ENCODE data around the gene ABCC6.
A peak's percentile ranks its signal among the peaks of the same experiment; 100 is the strongest.

The ABCC6 gene

DNA sequence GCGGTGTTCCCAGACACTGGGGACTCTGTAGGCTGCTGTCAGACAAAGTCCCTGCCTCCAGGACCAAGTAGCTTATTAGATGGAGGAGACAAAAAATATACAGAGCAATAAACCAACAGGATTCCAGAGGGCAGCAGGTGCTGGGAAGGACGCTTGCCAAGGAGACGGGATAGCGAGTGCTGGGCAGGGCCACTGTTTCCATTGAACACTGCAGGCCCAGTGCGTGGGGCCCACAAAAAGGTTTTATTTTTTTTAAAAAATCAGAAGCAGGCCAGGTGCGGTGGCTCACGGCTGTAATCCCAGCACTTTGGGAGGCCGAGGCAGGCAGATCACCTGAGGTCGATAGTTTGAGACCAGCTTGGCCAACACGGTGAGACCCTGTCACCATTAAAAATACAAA lies 84.2 kb downstream of the ABCC6 start:
- no peak for DNase-seq

DNA sequence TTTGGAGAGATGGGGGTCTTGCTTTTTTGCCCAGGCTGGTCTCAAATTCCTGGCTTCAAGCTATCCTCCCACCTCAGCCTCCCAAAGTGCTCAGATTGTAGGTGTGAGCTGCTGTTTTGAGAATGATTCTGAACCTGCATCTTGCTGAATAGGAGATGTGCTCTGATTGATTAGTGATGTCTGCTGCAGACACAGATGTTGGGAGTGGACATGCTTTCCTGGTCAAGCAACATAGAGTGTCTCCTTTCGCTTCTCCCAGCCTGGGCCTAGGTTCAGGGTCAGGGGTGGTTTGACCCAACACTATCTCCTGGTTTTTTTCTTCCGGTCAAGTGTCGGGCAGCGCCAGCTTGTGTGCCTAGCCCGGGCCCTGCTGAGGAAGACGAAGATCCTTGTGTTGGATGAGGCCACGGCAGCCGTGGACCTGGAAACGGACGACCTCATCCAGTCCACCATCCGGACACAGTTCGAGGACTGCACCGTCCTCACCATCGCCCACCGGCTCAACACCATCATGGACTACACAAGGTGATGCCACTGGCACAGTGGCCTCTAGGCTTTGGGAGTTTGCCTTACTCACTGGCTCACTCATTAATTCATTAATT lies 85.2 kb downstream of the ABCC6 start:
- no peak for DNase-seq

DNA sequence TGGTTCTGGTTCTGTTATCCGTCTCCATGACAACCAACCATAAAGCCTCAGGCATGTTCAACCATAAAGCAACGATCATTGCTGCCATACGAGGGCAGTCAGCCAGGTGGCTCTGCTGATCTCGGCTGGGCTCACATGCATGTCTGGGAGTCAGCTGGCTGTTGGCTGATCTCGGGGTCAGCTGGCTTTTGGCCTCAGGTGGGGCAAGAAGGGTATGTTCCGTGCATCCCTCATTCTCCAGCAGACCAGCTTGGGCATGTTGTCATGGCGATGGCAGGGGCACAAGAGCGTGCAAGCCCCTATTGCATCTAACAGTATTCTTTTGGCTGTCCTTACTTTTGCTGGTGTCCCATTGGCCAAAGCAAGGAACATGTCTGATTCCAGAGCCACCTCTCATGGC lies 86.2 kb downstream of the ABCC6 start:
- no peak for DNase-seq

DNA sequence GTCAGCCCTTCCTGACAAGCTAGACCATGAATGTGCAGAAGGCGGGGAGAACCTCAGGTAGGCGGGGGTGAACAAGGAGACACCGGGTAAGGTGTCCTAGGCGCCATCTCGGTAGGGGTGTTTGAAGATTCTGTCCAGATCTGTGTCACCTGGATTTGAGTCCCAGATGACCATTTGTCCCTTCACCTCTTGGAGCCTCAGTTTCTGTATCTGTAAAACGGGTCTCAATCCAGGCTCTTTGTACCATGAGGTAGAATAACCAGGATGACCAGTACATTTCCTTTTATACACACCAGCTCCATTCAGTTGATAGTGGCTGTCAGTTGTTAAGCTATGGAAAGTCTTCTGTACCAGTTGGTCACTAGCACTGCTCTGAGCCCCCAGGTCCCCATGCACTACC lies 86.7 kb downstream of the ABCC6 start:
- no peak for DNase-seq

DNA sequence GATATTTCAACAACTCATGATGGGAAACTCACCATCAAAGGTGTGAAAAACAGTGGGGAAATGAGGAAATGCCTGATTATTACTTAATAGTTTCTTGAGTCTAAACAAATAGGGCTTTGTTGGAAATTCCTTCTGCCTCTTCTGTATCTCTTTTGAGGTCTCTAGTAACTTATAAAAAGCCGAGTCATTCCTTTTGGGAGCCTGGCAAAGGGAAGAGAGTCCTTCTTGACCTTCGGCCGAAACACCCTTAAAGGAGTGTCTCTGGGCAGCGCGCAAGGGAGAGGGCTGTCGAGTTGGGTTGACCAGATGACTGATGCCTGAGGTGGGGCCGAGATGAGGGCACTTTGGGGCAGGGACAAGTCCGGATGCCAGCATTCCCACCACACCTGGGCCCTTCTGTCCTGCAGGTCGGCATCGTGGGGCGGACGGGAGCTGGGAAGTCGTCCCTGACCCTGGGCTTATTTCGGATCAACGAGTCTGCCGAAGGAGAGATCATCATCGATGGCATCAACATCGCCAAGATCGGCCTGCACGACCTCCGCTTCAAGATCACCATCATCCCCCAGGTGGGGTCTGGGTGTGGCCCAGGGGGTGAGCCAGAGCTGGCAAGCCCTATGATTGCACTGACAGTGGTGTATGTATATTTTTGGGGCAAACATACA lies 89.2 kb downstream of the ABCC6 start:
- DNase-seq, result no peak

DNA sequence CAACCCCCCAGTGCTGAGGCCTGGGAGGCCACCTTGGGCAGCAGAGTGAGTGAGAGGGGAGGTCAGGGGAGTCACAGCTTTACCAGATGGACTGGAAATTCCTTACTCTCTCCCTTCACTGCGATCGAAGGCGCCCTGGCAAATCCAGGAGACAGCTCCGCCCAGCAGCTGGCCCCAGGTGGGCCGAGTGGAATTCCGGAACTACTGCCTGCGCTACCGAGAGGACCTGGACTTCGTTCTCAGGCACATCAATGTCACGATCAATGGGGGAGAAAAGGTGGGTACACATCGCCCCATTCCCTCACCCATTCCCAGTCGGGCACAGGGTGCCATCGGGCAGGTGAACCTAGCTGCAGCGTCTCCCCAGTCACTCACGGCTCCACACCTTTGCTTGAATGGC lies 91.6 kb downstream of the ABCC6 start:
- DNase-seq, result no peak

DNA sequence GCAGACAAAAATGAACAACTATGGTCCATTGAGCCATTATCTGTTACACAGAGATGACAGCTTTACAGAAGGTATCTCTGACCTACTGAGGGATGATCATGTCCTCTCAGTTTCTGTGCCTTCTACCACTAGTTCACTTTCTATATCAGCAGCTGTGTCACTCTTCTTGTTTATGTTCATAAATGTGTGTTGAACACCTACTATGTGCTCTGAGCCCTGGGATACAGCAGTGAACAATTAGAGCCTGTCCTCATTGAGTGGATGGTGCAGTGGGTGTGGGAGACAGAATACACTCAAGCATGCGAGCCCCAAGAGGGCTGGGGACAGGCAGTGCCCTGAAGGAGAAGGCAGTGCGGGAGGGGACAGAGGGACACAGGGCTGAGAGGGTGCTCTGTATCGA lies 92.1 kb downstream of the ABCC6 start:
- DNase-seq, result no peak

DNA sequence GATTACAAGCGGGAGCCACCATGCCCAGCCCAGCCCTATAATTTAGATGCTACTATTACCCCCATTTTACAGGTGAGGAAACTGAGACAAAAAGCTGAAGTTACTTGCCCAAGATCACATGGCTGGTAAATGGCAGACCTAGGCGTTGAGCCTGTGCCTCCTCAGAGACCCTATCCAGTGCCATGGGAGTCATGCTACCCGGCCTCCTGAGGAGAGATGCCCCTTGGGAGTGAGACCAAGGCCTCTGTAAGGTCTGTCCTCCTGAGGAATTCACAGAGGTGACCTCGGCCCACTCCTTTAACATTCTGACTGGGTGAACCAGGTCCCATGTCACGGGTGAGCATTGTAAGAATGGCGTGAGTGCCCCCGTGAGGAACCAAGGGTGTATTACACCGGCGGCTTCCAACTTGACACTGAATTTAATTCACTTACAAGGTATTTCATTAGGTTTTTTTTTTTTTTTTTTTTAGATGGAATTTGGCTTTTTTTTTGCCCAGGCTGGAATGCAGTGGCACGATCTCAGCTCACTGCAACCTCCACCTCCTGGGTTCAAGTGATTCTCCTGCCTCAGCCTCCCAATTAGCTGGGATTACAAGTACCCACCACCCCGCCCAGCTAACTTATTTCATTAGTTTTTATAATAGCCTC lies 95.7 kb downstream of the ABCC6 start:
- DNase-seq, result peak; percentile 13

DNA sequence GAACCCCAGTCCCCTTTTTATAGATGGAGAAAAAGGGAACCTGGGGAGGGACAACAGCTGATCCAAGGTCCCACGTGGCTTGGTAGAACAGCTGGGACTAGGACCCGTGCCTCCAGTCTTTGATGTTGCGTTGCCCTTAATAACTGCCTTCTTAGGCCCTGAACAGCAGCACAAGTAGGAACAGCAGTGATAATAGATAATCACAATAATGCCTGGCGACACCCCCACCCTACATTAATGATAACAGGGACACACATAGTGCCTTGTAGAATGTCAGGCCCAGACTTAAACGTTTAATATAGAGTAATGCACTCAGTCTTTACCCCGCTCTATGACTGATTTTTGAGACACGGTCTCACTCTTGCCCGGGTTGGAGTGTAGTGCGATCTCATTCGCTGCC lies 96.4 kb downstream of the ABCC6 start:
- DNase-seq, result no peak

DNA sequence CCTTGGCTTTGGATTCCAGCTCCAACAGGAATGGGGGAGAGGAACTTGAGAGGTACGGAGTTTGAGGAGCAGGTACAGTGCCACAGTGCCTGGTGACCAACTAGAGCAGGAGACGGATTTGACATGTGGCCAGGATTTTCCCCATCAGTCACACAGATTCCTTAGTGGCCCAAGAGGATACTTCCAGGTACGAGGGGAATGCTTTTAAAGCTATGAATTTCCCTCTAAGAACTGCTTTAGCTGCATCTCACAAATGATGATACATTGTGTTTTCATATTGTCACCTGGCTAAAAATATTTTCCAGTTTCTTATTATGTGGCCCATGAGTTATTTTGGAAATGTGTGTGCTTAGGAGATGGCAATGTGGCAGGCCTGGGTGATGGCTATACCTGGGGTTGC lies 98.3 kb downstream of the ABCC6 start:
- no peak for DNase-seq

DNA sequence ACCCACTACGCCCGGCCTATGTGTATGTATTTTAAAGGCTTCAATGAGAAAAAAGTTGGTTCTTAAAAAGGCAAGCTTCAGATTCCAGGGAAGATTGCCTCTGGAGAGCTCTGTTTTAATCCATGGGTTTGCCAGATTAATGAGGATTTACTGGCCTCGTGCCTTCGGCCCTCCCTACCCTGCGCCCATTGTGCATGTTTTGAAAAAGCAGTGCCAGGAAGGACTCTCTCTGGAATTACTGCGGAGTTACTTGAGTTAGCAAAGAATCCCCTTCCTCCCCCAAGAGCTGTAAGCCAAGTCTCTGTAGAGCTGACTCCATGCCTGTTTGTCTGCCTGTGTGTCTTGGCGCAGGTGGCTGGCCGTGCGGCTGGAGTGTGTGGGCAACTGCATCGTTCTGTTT lies 98.9 kb downstream of the ABCC6 start:
- DNase-seq, result no peak

DNA sequence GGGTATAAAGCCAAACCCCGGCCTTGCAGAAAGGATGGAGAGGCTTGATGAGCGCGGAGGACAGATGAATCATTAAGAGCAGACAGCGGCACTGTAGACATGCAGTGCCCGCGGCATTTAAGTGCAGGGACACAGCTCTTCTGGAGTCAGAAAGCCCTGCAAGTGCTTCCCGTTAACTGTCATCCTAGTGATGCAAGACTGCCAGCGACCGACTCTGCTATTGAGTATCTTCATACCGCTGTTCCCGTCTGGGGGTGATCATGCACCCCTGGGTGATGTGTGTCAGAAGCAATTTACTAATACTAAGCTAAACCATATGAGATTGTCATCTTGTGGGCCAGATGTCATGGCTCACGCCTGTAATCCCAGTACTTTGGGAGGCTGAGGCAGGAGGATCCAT lies 101.0 kb downstream of the ABCC6 start:
- DNase-seq, result no peak

DNA sequence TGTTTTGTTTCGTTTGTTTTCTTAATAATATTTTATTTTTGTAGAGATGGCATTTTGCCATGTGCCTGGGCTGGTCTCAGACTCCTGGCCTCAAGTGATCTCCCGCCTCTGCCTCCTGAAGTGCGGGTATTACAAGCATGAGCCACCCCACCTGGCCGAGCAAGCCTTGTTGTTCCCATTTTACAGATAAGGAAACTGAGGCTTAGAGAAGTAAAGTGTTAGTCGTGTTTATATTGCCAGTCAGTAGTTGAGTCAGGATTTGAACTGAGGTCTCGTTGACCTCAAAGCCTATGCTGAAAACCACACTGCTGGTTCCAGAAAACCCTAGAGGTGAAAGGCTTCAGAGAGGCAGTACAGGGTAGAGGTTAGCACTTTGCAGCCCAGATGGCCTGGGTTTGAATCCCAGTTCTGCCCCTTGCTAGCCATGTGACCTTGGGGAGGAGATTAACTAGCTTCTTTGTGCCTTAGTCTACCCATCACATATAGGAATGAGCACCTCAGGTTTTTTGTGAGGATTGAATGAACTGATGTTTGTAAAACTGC lies 102.0 kb downstream of the ABCC6 start:
- no peak for DNase-seq

DNA sequence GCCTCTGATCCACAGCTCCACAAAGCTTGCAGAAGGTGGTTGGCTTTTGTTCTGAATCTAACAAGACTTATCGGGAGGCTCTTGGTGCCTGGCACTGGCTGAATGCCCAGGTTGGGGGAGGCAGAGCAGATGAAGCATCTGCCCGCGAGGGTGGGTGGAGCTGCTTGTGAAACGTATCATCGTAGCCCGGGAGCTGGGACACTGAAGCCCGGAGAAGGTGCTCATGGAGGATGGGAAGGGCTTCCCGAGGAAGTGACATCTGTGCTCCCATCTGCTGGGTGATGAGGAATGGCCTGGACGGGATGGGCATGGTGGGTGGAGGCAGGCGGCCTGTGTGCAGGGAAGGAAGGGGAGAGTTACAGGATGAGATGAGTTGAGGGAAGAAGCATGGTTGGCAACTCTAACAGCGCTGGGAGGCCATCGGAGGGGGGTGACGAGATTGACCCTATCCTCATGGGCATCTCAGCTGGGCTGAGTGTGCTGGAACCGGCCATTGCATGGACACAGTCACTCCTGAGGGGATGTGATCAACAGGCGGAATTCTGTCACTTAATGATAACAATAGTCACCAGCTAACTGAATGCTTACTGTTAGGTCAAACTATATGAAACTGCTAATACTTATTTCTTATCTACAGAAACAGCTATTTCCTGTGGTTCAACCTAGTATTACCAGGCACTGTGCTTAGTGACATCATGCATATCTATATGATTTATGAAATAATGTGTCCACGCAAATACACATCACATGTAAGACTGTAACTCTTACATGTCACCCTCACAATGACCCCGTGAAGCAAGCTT lies 102.7 kb downstream of the ABCC6 start:
- no peak for DNase-seq

DNA sequence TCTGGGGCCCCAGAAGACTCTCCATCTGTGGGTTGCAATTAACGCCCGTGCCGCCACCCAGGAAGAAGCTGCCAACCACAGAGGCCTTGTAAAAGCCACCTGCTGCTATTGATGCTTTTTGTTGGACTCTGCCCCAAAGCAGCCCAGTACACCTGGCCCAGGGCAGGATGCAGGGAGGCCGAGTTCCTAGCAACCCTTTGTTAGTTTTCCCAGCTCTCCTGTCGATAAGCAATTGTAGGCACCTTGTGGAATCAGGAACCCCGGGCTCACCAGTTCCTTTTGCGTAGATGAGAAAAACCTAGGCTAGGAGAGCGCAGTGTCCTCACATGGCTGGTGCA lies 103.3 kb downstream of the ABCC6 start:
- no peak for DNase-seq

DNA sequence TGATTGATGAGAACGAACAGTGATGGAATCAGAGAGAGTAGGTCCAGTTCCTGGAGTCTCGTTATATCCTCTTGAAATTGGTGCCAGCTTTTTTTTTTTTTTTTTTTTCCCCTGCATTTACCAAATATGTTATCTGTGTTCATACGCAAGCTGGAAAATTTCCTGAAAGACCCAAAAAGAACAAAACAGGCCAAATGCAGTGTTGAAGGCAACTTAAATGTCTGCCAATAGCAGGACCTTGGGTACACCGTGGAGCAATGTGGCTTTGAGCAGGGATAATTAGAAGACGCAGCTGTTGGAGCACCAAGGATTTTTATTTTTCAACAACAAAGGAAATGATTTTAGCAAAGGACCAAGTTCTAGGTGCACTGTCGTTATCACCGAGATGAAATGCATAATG lies 105.0 kb downstream of the ABCC6 start:
- DNase-seq, result no peak

DNA sequence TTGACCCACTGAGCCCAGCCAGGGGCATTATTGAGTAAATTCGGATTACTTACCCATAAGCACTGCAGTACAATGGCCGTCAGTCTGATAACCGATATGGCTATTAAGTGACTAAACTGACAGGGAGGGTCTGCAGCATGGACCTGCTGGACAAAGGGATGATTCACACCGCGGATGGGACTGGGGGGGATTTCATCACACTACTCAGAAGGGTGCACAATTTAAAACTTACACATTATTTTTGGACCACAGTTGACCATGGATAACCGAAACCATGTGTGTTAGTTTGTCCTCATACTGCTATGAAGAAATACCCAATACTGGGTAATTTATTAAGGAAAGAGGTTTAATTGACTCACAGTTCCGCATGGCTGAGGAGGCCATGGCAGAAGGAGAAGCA lies 106.5 kb downstream of the ABCC6 start:
- DNase-seq, result no peak

DNA sequence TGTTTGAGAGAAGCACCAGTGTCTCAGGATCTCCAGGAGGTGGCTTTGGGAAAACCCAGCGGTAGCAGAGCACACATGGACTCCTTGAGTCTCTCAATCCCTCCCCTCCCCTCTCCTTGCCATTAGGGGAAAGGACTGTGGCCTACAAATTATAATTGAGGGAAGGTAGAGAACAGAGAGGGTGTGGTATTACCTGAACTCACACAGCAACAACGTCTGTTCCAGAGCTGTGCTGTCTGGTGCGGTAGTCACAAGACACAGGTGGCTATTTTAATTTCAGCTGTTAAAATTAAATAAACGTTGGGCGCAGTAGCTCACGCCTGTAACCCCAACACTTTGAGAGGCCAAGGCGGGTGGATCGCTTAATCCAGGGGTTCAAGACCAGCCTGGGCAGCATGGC lies 110.2 kb downstream of the ABCC6 start:
- DNase-seq, result no peak

DNA sequence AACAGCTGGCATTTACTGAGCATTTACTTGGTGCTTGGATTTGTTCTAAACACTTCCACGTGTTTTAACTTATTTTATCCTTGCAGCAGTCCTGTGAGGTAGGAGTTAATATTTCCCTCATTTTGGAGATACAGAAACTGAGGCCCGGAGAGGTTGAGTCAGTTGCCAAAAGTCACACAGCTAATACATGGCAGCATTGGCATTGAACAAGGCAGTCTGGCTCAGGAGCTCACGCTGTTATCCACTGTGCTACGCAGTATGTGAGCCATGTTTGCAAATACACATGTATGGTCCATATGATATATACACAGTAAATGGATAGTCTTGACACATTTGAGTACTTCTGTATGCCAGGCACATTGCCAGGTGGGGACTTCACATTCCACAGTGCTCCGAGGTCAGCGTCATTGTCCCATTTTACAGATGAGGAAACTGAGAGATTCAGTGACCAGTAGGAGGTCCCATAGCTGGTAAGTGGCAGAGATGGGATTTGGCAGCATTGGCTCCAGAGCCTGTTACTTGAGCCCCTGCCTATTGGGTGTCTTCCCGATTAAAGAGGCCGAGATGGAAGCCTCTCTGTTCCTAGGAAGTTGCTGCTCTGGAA lies 110.7 kb downstream of the ABCC6 start:
- DNase-seq, result no peak

DNA sequence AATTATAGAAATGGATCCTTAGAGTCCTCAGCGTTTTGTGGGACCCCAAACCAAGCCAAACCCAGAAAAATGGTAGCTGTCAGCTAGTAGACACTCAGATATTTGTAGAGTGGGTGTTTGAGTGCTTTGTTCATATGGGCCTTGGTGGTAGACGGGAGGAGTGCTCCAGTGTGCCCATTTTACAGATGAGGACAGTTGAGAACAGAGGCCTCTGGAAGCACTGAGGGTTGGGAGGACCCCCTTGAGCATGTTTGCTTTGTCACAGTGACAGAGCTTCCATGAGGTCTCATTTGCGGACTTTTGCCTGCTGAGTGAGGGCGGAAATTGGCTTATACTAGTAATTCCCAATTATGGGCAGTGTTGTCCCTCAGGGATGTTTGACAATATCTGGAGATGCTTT lies 111.7 kb downstream of the ABCC6 start:
- no peak for DNase-seq

DNA sequence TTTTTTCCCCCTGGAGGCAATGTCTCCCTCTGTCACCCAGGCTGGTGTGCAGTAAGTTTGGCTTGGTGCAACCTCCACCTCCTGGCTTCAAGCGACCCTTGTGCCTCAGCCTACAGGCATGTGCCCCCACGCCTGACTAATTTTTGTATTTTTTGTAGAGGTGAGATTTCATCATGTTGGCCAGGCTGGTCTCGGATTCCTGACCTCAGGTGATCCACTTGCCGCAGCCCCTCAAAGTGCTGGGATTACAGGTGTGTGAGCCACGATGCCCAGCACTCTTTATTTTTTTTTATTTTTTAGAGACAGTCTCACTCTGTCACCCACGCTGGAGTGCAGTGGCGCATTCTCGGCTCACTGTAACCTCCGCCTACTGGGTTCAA lies 113.2 kb downstream of the ABCC6 start:
- DNase-seq, result no peak

DNA sequence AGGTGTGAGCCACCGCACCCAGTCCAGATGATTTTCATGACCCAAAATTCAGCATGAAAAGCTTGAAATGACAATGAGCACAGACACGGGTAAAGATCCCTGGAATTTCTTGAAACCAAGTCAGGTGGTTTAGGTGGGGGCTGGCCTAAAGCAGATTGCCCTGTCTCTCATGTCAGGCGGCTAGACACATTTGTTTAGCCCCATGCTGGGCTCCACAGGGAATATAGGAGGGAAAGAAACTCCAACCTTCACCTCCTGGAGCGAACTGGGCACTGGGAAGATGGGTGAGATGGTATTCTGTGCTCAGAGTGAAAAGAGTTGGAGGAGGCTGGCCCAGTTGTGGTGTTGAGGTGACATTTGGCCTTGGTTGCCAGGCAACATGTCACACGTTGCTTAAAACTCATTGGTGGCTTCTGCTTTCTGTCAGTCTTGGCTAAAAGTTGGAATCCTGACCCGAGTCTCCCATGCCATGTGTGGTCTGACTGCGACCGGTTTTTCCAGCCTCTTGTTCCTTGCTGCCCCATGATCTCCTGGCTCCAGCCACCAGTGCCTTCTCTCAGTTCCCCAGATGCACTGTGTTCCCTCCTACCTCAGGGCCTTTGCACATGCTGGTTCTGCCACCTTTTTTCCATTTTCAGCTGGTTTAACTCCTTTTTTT lies 113.7 kb downstream of the ABCC6 start:
- DNase-seq, result no peak

DNA sequence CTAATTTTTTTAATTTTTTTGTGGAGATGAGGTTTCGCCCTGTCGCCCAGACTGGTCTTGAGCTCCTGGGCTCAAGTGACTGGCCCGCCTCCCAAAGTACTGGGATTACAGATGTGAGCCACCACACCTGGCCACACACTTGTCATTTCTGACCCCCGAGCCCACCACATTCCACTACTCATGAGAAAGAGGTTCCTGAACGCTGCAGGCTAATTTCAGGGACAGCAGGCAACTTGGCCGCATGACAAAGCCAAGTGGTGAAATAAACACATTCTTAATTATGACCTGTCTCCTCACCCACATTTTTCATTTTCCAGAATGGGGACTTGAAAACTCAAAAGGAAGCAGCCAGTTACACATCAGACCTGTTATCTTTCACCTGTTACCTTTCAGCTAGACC lies 114.5 kb downstream of the ABCC6 start:
- DNase-seq, result no peak

Measured in NK-92 treated with Interleukin-12 subunit alpha and Interleukin-12 subunit beta, amount 100 ng/mL, for 24 hours (cell line).